SK-N-SH (cell line): ENCODE results near the gene FGGY. TPM values are rescaled to one million over a fixed set of nuclear protein-coding genes. Genes with fewer than 3 reads are reported as not detected.

Source experiments
- CTCF ChIA-PET: fragments of 300-600, 350-600 bp; formaldehyde crosslinking; extraction: SDS; loops from one replicate; lab custom pipeline; 2021; lab: Yijun Ruan, JAX
- POLR2A ChIA-PET: fragments of 350-600 bp; sonication (Branson Sonifier 250); formaldehyde crosslinking; extraction: SDS; loops from one replicate; lab custom pipeline; 2020; ENCODE audit warnings: antibody characterized with exemption, inconsistent platforms; lab: Yijun Ruan, JAX
- DNase-seq: peaks from one replicate; pipeline ENCODE4 v3.0.0; 2012
- H2AFZ ChIP-seq: fragments of 200-600 bp; sonication (generic); 2 replicates; pipeline ENCODE4 v1.8.1; 2016; ENCODE audit warnings: antibody characterized with exemption, mild to moderate bottlenecking, low read depth
- H3F3A ChIP-seq: fragments of 200-600 bp; sonication (generic); replicated peaks from 2 replicates; pipeline ENCODE3; 2016; ENCODE audit warnings: antibody characterized with exemption, mild to moderate bottlenecking; ENCODE audit not compliant: insufficient read depth
- H3K27ac ChIP-seq, 2 experiments: fragments of 200-500 bp in 1 of 2; fragments of 200-600 bp in 1 of 2; sonication (Bioruptor generic) in 1 of 2; sonication (generic), shearing (Covaris generic) in 1 of 2; 2 replicates each; pipeline versions ENCODE4 v1.5.1 to v1.6.1; 2014 to 2016; ENCODE audit warnings: low read depth in 2 of 2, inconsistent platforms in 1 of 2, low read length in 1 of 2, mild to moderate bottlenecking in 1 of 2, mixed read lengths in 1 of 2
- H3K27me3 ChIP-seq: fragments of 200-600 bp; sonication (generic), shearing (Covaris generic); 2 replicates; pipeline ENCODE4 v1.6.1; 2016; ENCODE audit warnings: mixed run types; ENCODE audit not compliant: insufficient read depth
- H3K36me3 ChIP-seq, 2 experiments: fragments of 200-500 bp in 1 of 2; fragments of 200-600 bp in 1 of 2; sonication (Bioruptor generic) in 1 of 2; sonication (generic) in 1 of 2; replicated peaks in 1 of 2; 2 replicates each; pipeline versions ENCODE3 to v1.5.1; 2014 to 2016; ENCODE audit warnings: low read length in 1 of 2, mild to moderate bottlenecking in 1 of 2; ENCODE audit not compliant: insufficient read depth in 2 of 2, control insufficient read depth in 1 of 2
- H3K4me1 ChIP-seq, 2 experiments: fragments of 200-500 bp in 1 of 2; fragments of 200-600 bp in 1 of 2; sonication (Bioruptor generic) in 1 of 2; sonication (generic), shearing (Covaris generic) in 1 of 2; 2 replicates each; pipeline versions ENCODE4 v1.5.1 to v1.6.1; 2014 to 2016; ENCODE audit warnings: low read depth in 1 of 2, low read length in 1 of 2, mixed run types in 1 of 2; ENCODE audit not compliant: insufficient read depth in 2 of 2, control insufficient read depth in 1 of 2
- H3K4me2 ChIP-seq: fragments of 200-600 bp; sonication (generic), shearing (Covaris generic); 2 replicates; pipeline ENCODE4 v1.6.1; 2017; ENCODE audit warnings: mixed run types
- H3K4me3 ChIP-seq, 2 experiments: fragments of 200-500 bp in 1 of 2; fragments of 200-600 bp in 1 of 2; sonication (Bioruptor generic) in 1 of 2; sonication (generic), shearing (Covaris generic) in 1 of 2; 2 replicates each; pipeline versions ENCODE4 v1.5.1 to v1.8.1; 2014 to 2016; ENCODE audit warnings: low read depth in 2 of 2, inconsistent platforms in 1 of 2, low read length in 1 of 2, mild to moderate bottlenecking in 1 of 2, mixed read lengths in 1 of 2, moderate library complexity in 1 of 2
- H3K79me2 ChIP-seq: fragments of 200-600 bp; sonication (generic); 2 replicates; pipeline ENCODE4 v1.8.1; 2017; ENCODE audit warnings: mild to moderate bottlenecking; ENCODE audit not compliant: insufficient read depth
- H3K9ac ChIP-seq: fragments of 200-600 bp; sonication (generic); 2 replicates; pipeline ENCODE4 v1.6.1; 2017; ENCODE audit warnings: mixed run types
- H3K9me2 ChIP-seq: fragments of 200-600 bp; sonication (generic); 2 replicates; pipeline ENCODE4 v1.6.1; 2017; ENCODE audit warnings: mixed run types
- H3K9me3 ChIP-seq: fragments of 200-600 bp; sonication (generic); 2 replicates; pipeline ENCODE4 v1.6.1; 2017; ENCODE audit warnings: mixed run types, mild to moderate bottlenecking, moderate library complexity
- H4K20me1 ChIP-seq: fragments of 200-600 bp; sonication (generic); 2 replicates; pipeline ENCODE4 v1.6.1; 2017; ENCODE audit warnings: mild to moderate bottlenecking, mixed run types; ENCODE audit not compliant: insufficient read depth
- CTCF ChIP-seq: fragments of 200-600 bp; sonication (generic); IDR thresholded peaks from 2 replicates; pipeline ENCODE4 v1.6.1; 2017; ENCODE audit warnings: antibody characterized with exemption, mild to moderate bottlenecking, moderate library complexity
- FOXJ3 ChIP-seq: sonication (generic); formaldehyde crosslinking; IDR thresholded peaks from 2 replicates; pipeline ENCODE4 v1.5.1; 2020; ENCODE audit warnings: mild to moderate bottlenecking, missing genetic modification reagents
- FOXM1 ChIP-seq: IDR thresholded peaks from 2 replicates; pipeline ENCODE4 v1.4.0; 2012; ENCODE audit warnings: low read depth, mild to moderate bottlenecking
- JUND ChIP-seq: IDR thresholded peaks from 2 replicates; pipeline ENCODE4 v1.4.0; 2012
- MAX ChIP-seq: IDR thresholded peaks from 2 replicates; pipeline ENCODE4 v1.4.0; 2012; ENCODE audit warnings: low read depth
- MXI1 ChIP-seq: IDR thresholded peaks from 2 replicates; pipeline ENCODE4 v1.6.1; 2012; ENCODE audit warnings: mild to moderate bottlenecking, low read depth, low read length, improper control_type of control experiment
- NFIC ChIP-seq: IDR thresholded peaks from 2 replicates; pipeline ENCODE4 v1.4.0; 2012; ENCODE audit warnings: borderline replicate concordance
- PBX3 ChIP-seq: IDR thresholded peaks from 2 replicates; pipeline ENCODE4; 2012
- POLR2AphosphoS5 ChIP-seq: IDR thresholded peaks from 2 replicates; pipeline ENCODE4 v1.6.1; 2012; ENCODE audit warnings: low read depth, low read length
- RAD21 ChIP-seq: IDR thresholded peaks from 2 replicates; pipeline ENCODE4 v1.6.1; 2012; ENCODE audit warnings: mild to moderate bottlenecking, low read length
- RCOR1 ChIP-seq: fragments of 150-350 bp; IDR thresholded peaks from 2 replicates; pipeline ENCODE4 v1.6.1; 2017; ENCODE audit warnings: antibody characterized with exemption, low read length
- RFX5 ChIP-seq: IDR thresholded peaks from 2 replicates; pipeline ENCODE4 v1.6.1; 2012; ENCODE audit warnings: mild to moderate bottlenecking, improper control_type of control experiment, low read length
- SIN3A ChIP-seq: IDR thresholded peaks from 2 replicates; pipeline ENCODE4 v1.6.1; 2012; ENCODE audit warnings: low read depth, mild to moderate bottlenecking, low read length, moderate library complexity, borderline replicate concordance
- SMC3 ChIP-seq: IDR thresholded peaks from 2 replicates; pipeline ENCODE4 v1.6.1; 2012; ENCODE audit warnings: low read depth, low read length, improper control_type of control experiment
- WGBS: methylation state at CpG from one replicate; pipeline ENCODE4 v1.1.6; 2017; ENCODE audit warnings: low lambda C conversion rate; 5-methylcytosine and 5-hydroxymethylcytosine counted together
- polyA plus RNA-seq, 3 experiments: library from polyadenylated mRNA; depleted of rRNA; stranded (reverse); fragments of >200 nt; gene quantifications; 2 replicates each; pipeline ENCODE4 v1.2.3, GENCODE V29; 2012
- TF ChIP-seq, protein P1 (sequence below): IDR thresholded peaks from 2 replicates; pipeline ENCODE4 v1.6.1; 2012; ENCODE audit warnings: mild to moderate bottlenecking, low read depth, low read length, moderate library complexity

FGGY gene
- polyA plus RNA-seq, 1 of the 3 experiments (the other 2 are of a cell fraction) = 10.3 TPM

- CTCF ChIA-PET = no interaction called here
- no peak for DNase-seq
- POLR2A ChIA-PET = interaction anchor here (0.9 kb wide), 1 partner anchor 9 kb away, joined by 3 read pairs; no protein-coding TSS in a partner anchor
These were observed 46.6 kb downstream of the FGGY start for GRCh38 chr1:59343576-59343840.

DNA sequence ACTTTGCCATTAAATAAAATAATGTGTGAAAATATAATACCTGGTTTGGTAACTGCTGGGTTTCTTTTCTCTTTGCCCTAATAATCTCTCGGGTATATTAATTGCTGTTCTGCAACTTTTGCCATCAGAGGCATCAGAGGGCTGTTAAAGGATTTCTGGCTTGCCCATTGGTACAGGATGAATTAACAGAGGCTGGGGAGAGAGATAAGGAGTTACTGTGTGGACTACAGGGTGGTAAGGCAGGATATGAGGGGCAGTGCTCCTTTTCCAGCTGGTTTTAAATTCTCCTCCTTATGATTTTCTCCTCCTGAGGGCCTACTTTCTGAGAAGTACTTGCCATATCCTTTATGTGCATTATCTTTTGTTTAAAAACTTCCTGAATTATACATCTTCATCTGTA lies 48.3 kb downstream of the FGGY start:
- POLR2A ChIA-PET = no interaction called here

More at GRCh38 chr1:59343576-59343840, 46.6 kb downstream of the FGGY start:
- H3K4me1 ChIP-seq = no peaks in the 10 kb centered on the region; a peak in 1 of 4 replicates
- no peaks in the 10 kb centered on the region for H3K9me2 ChIP-seq
- H4K20me1 ChIP-seq = no peaks in the 10 kb centered on the region
- 52% methylated on average over 1 of the region's 1 CpG for WGBS
- no peaks in the 10 kb centered on the region for H3F3A ChIP-seq
- no peaks in the 10 kb centered on the region for H3K79me2 ChIP-seq
- no peak overlapping the region for H3K4me2 ChIP-seq
- no peaks in the 10 kb centered on the region for H3K9me3 ChIP-seq
- no peak overlapping the region for H3K9ac ChIP-seq
- peaks cover 0 to 2% of the 10 kb centered on the region in 2 experiments for H3K36me3 ChIP-seq
- TF ChIP-seq SMC3 (no peak), PBX3 (no peak), MXI1 (no peak), NFIC (no peak)
- TF ChIP-seq, protein P1, sequence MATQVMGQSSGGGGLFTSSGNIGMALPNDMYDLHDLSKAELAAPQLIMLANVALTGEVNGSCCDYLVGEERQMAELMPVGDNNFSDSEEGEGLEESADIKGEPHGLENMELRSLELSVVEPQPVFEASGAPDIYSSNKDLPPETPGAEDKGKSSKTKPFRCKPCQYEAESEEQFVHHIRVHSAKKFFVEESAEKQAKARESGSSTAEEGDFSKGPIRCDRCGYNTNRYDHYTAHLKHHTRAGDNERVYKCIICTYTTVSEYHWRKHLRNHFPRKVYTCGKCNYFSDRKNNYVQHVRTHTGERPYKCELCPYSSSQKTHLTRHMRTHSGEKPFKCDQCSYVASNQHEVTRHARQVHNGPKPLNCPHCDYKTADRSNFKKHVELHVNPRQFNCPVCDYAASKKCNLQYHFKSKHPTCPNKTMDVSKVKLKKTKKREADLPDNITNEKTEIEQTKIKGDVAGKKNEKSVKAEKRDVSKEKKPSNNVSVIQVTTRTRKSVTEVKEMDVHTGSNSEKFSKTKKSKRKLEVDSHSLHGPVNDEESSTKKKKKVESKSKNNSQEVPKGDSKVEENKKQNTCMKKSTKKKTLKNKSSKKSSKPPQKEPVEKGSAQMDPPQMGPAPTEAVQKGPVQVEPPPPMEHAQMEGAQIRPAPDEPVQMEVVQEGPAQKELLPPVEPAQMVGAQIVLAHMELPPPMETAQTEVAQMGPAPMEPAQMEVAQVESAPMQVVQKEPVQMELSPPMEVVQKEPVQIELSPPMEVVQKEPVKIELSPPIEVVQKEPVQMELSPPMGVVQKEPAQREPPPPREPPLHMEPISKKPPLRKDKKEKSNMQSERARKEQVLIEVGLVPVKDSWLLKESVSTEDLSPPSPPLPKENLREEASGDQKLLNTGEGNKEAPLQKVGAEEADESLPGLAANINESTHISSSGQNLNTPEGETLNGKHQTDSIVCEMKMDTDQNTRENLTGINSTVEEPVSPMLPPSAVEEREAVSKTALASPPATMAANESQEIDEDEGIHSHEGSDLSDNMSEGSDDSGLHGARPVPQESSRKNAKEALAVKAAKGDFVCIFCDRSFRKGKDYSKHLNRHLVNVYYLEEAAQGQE = no peak
- H3K4me3 ChIP-seq = no peak overlapping the region
- no peaks in the 10 kb centered on the region for H3K27me3 ChIP-seq
- H2AFZ ChIP-seq = no peak overlapping the region
- no peak overlapping the region for H3K27ac ChIP-seq

More for the DNA sequence above, 48.3 kb downstream of the FGGY start:
- Histone ChIP-seq H3K27me3 (no peaks in the 10 kb centered on the region), H3K4me1 (no peaks in the 10 kb centered on the region; a peak in 1 of 4 replicates), H3K36me3 (peaks cover 0 to 2% of the 10 kb centered on the region in 2 experiments), H3K27ac (no peak overlapping the region), H4K20me1 (no peaks in the 10 kb centered on the region), H3K9ac (no peak overlapping the region), H3K4me3 (no peak overlapping the region), H3K79me2 (no peaks in the 10 kb centered on the region), H3F3A (no peaks in the 10 kb centered on the region), H3K9me2 (no peaks in the 10 kb centered on the region), H3K9me3 (no peaks in the 10 kb centered on the region), H2AFZ (no peak overlapping the region), H3K4me2 (no peak overlapping the region)
- TF ChIP-seq RCOR1 = no peak
- TF ChIP-seq MAX = no peak
- no peak for TF ChIP-seq POLR2AphosphoS5
- TF ChIP-seq RAD21 = no peak
- no peak for TF ChIP-seq CTCF
- TF ChIP-seq RFX5 = no peak
- no peak for TF ChIP-seq JUND
- no peak for TF ChIP-seq FOXM1
- TF ChIP-seq SIN3A = no peak
- TF ChIP-seq FOXJ3 (CRISPR knock-in tag) = no peak
- no peak for TF ChIP-seq NFIC
- no peak for DNase-seq
- CTCF ChIA-PET = no interaction called here
- 90% methylated on average over 1 of the region's 1 CpG for WGBS
